Lower leg skin (tissue), 3 donors: Measurements from ENCODE around the gene DOK4.

ENCODE experiments used
- POLR2A ChIP-seq, 2 donors: fragments of 450-650 bp; IDR thresholded peaks; one replicate each; pipeline ENCODE4 v1.6.1; 2016 to 2017; ENCODE audit warnings: antibody characterized with exemption in 2 of 2, mild to moderate bottlenecking in 1 of 2, moderate library complexity in 1 of 2
- TF ChIP-seq, protein P1 (sequence below), 3 donors: fragments of 450-650 bp; IDR thresholded peaks; one replicate each; pipeline ENCODE4 v1.5.1; 2016; ENCODE audit warnings: antibody characterized with exemption in 3 of 3, mild to moderate bottlenecking in 3 of 3, moderate library complexity in 2 of 3

DNA sequence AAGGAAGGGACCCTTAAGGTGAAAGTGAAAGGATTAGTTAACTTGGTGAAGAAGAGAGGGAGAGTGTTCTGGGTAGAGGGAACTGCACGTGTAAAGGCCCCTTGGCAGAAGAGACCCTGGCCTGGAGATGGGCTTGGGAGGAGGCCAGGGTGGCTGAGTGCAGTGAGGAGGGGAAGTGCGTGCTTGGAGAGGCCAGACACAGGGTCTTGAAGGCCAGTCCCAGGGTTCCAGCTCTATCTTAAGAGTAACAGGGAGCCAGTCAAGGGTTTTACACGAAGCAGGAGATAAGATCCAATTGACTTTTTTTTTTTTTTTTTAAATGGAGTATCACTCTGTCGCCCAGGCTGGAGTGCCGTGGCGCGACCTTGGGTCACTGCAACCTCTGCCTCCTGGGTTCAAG, 15.2 kb upstream of the DOK4 start:
- TF ChIP-seq, protein P1, sequence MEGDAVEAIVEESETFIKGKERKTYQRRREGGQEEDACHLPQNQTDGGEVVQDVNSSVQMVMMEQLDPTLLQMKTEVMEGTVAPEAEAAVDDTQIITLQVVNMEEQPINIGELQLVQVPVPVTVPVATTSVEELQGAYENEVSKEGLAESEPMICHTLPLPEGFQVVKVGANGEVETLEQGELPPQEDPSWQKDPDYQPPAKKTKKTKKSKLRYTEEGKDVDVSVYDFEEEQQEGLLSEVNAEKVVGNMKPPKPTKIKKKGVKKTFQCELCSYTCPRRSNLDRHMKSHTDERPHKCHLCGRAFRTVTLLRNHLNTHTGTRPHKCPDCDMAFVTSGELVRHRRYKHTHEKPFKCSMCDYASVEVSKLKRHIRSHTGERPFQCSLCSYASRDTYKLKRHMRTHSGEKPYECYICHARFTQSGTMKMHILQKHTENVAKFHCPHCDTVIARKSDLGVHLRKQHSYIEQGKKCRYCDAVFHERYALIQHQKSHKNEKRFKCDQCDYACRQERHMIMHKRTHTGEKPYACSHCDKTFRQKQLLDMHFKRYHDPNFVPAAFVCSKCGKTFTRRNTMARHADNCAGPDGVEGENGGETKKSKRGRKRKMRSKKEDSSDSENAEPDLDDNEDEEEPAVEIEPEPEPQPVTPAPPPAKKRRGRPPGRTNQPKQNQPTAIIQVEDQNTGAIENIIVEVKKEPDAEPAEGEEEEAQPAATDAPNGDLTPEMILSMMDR (IDR thresholded peaks at IDR 0.05), result no peak
- TF ChIP-seq POLR2A (IDR thresholded peaks at IDR 0.05), result no peak
